GM12873 (cell line): ENCODE results near the gene WDR64.

Source experiments
- TF ChIP-seq, protein P1 (sequence below): IDR thresholded peaks from 2 replicates; pipeline ENCODE4 v1.5.1; 2012; ENCODE audit warnings: low read depth, mild to moderate bottlenecking, moderate library complexity, low read length, control low read depth; ENCODE audit not compliant: insufficient read depth; ENCODE audit errors: missing control alignments

WDR64 gene

DNA sequence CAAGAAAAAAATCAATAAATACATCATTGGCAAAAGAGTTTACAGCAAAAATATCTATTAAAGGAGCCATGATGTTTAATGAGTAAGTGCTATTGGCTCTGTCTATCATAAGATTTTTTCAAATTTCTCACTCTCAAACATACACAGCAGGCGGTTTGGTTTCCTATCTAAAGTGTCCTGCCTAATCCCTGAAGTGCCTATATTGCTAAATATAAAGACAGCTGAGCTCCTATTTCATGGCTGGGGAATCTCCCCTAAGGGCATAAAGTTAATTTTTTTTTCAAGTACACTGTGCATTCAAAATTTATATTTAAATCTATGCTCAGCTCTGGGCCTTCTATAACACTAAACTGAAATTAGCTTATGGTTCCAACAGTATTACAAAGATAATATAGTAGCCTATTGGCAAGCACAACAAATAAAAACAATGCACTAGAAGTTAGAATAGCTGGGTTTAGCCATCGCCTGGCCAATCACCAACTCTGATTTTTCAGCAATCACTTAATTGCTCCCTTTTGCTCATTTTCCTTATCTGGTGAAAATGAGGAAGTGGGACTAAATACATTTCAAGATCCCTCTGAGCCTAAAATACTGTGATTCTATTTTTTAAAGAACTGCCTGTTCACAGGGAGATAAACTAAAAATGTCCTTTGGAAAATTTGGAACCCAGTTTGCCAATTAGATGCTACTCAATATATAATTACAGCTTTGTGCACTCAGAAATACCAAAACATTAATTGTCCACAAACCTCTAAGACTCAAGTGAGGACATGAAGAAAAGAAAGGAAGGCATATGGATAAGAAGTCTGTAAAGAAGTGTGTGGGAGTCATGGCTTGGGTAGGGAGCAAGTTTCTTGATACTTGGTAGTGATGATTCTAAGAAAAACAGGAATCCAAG, 62.5 kb downstream of the WDR64 start:
- TF ChIP-seq, protein P1, sequence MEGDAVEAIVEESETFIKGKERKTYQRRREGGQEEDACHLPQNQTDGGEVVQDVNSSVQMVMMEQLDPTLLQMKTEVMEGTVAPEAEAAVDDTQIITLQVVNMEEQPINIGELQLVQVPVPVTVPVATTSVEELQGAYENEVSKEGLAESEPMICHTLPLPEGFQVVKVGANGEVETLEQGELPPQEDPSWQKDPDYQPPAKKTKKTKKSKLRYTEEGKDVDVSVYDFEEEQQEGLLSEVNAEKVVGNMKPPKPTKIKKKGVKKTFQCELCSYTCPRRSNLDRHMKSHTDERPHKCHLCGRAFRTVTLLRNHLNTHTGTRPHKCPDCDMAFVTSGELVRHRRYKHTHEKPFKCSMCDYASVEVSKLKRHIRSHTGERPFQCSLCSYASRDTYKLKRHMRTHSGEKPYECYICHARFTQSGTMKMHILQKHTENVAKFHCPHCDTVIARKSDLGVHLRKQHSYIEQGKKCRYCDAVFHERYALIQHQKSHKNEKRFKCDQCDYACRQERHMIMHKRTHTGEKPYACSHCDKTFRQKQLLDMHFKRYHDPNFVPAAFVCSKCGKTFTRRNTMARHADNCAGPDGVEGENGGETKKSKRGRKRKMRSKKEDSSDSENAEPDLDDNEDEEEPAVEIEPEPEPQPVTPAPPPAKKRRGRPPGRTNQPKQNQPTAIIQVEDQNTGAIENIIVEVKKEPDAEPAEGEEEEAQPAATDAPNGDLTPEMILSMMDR = no peak

DNA sequence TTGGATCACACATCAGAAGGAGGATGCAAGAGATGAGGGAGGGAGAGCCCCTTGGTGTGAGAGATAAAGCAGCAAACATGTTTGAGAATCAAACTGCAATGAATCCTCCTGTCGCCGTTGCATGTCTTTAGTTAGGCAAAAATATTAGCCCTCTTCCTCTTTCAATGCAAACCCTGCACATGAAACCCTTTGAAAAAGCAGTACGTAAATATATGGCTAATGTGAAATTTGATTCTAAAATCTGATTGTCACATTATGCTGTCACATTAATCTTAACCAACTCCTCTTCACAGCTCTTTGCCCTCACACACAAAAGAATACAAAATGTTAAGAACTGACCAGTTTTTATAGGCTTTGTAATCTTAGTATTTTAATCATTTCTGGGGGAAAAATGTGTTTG, 63.4 kb downstream of the WDR64 start:
- TF ChIP-seq, protein P1 = no peak

DNA sequence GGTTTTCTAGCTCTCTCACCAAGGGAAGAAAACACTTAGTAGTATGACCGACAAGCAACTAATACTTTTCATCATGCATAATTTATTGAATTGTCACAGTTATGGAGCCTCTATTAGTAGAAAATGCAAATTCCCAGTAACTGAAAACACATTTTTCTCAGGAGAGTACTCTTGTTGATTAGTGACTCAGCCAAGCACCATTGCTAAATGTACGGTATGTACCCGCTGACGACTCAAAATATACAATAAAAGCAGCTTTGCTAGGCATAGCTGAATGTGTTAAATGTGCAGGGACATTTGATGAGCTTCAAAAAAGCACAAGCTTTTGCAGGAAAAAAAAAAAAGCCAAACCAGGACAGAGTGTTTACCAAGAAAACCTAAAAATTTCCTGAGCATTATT, 63.9 kb downstream of the WDR64 start:
- TF ChIP-seq, protein P1 = no peak

DNA sequence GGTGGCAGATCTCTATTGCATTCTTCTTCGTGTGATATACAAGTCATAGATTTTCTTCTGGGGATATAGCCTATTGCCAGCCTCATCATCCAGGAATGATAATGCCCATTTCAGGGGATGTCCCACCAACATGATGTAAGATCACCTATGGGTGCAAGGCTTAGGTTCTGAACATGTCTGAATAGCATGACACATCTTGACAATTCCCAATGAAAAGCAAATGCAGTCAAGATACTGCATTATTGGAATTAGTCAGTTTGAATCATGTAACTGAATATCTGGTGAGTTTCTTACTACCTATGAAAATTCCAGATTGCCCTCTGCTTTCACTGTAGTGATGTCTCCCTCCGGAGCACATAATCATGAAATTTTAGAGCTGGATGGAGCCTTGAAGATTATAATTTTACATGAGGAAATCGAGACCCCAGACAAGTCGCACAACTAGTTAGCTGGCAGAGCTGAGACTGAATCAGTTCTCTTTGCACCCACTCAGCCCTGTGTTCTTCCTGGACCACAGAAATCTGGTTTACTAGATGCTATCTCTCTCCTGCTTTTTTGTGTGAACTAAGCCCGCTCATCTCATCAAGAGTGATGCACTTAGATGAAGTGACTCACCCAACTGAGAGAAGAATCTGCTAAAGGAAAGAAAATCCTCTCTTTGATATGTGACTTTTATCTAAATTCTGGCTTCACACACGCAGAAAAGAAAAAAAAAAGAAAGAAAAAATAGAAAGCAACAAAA, 65.0 kb downstream of the WDR64 start:
- TF ChIP-seq, protein P1 = no peak

DNA sequence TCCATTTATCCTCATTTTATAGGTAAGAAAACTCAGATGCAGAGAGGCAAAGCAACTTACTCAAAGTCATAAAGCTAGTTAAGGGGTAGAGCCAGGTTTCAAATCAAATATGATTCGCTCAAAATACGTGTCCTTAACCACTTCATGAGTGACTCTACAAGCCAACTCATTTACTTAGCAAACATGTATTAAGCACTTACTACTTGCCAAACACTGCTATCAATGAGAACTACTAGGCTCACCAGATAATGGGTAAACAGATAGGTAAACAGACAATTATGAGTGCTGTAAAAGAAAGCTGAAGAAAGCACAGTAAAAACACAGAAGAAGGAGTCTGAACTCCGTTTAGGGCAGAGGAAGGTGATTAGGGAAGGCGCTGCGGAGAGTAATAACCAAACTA, 65.9 kb downstream of the WDR64 start:
- TF ChIP-seq, protein P1 = no peak

DNA sequence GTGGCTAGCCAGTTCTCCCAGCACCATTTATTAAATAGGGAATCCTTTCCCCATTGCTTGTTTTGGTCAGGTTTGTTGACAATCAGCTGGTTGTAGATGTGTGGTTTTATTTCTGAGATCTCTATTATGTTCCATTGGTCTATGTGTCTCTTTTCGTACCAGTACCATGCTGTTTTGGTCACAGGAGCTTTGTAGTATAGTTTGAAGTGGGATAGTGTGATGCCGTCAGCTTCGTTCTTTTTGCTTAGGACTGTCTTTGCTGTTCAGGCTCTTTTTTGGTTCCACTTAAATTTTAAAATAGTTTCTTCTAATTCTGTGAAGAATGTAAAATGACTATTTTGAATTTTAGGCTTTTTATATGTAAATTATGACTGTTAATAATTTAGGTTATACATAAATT, 68.9 kb downstream of the WDR64 start:
- TF ChIP-seq, protein P1 = no peak

DNA sequence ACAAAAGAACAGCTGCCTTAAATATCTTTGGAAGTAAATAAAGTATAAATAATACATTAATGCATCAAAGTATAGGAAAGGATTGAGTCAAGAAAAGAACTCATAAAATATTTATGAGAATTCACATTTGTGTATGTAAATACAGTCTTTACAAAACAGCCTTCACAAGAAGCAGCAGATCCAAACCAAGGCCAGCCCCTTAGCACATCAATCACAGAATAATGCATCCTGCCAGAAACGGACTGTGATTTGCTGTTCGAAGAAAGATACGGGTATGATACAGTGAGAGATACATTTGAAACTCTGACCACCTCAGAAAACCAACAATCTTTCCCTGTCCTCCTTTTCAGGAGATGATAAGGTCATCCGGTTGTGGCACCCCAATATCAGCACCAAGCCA, 70.9 kb downstream of the WDR64 start:
- TF ChIP-seq, protein P1 = no peak
